Activated CD8-positive, alpha-beta T cell treated with anti-CD3 and anti-CD28 coated beads for 36 hours (primary cell): ENCODE measurements around the gene ERBB4. TPM values are rescaled to one million over a fixed set of nuclear protein-coding genes. Genes with fewer than 3 reads are reported as not detected.

Experiments used
- ATAC-seq: fragments of 200-7000 bp; cut with Tn5 transposase; one replicate; pipeline ENCODE4 v1.10.0; 2021; ENCODE audit warnings: mild to moderate bottlenecking, moderate library complexity
- CTCF ChIA-PET: fragments of 350-600 bp; sonication (Branson Sonifier 250); formaldehyde crosslinking; loops from one replicate; lab custom pipeline; 2021; ENCODE audit warnings: antibody characterized with exemption; lab: Charles Lee
- POLR2A ChIA-PET: fragments of 350-600 bp; sonication (Branson Sonifier 250); formaldehyde crosslinking; loops from one replicate; lab custom pipeline; 2021; ENCODE audit warnings: antibody characterized with exemption; lab: Charles Lee
- DNase-seq: peaks from one replicate; pipeline ENCODE4 v3.0.0-alpha.2; 2020
- H3K27ac Mint-ChIP-seq: one replicate; pipeline ENCODE4 v1.8.0; 2021; ENCODE audit warnings: mild to moderate bottlenecking, mixed read lengths
- H3K27me3 Mint-ChIP-seq: one replicate; pipeline ENCODE4 v1.8.0; 2021; ENCODE audit warnings: mixed read lengths
- H3K36me3 Mint-ChIP-seq: one replicate; pipeline ENCODE4 v1.8.0; 2021; ENCODE audit warnings: low read depth, mixed read lengths
- H3K4me1 Mint-ChIP-seq: one replicate; pipeline ENCODE4 v1.8.0; 2021; ENCODE audit warnings: low read depth, mixed read lengths
- H3K4me3 Mint-ChIP-seq: one replicate; pipeline ENCODE4 v1.8.0; 2021; ENCODE audit warnings: mild to moderate bottlenecking, moderate library complexity, mixed read lengths
- H3K9me3 Mint-ChIP-seq: one replicate; pipeline ENCODE4 v1.8.0; 2021; ENCODE audit warnings: mixed read lengths
- CTCF ChIP-seq: fragments of 200-600 bp; IDR thresholded peaks from one replicate; pipeline ENCODE4 v1.8.0; 2022; ENCODE audit warnings: antibody characterized with exemption, mild to moderate bottlenecking
- intact Hi-C: fragments of 100-400 bp; cut with micrococcal nuclease; formaldehyde crosslinking; loops from one replicate; pipeline ENCODE4 v1.10.0; 2022
- total RNA-seq, 2 experiments: library from RNA; stranded (reverse); gene quantifications; one replicate each; pipeline ENCODE4 v1.2.3, GENCODE V29; 2021

ERBB4 gene
- total RNA-seq, 2 experiments from 2014 or later, result not detected

- intact Hi-C loops, result no loop called here
Measured at GRCh38 chr2:211985393-211985792, 553.2 kb downstream of the ERBB4 start.

GRCh38 chr2:211982162-211982561 is 556.4 kb downstream of the ERBB4 start:
- no peaks in the 10 kb centered on the region for H3K9me3 Mint-ChIP-seq
- no peak overlapping the region for H3K4me3 Mint-ChIP-seq
- no peaks in the 10 kb centered on the region for H3K27me3 Mint-ChIP-seq
- intact Hi-C loops, result no loop called here
- TF ChIP-seq CTCF, result no peak
- POLR2A ChIA-PET, result no interaction called here
- CTCF ChIA-PET, result no interaction called here
- H3K27ac Mint-ChIP-seq, result no peak overlapping the region
- DNase-seq (no peak), ATAC-seq (no peak)
- no peaks in the 10 kb centered on the region for H3K4me1 Mint-ChIP-seq
- no peaks in the 10 kb centered on the region for H3K36me3 Mint-ChIP-seq

More at GRCh38 chr2:211985393-211985792, 553.2 kb downstream of the ERBB4 start:
- Mint-ChIP-seq H3K9me3 (no peaks in the 10 kb centered on the region), H3K27ac (no peak overlapping the region), H3K4me1 (no peaks in the 10 kb centered on the region), H3K36me3 (no peaks in the 10 kb centered on the region), H3K27me3 (no peaks in the 10 kb centered on the region), H3K4me3 (no peak overlapping the region)
- DNase-seq (no peak), ATAC-seq (no peak)
- CTCF ChIA-PET, result no interaction called here
- no peak for TF ChIP-seq CTCF
- POLR2A ChIA-PET, result no interaction called here

GRCh38 chr2:211981451-211981850 is 557.2 kb downstream of the ERBB4 start:
- Mint-ChIP-seq H3K4me3 (no peak overlapping the region), H3K27ac (no peak overlapping the region), H3K36me3 (no peaks in the 10 kb centered on the region), H3K9me3 (no peaks in the 10 kb centered on the region), H3K4me1 (no peaks in the 10 kb centered on the region), H3K27me3 (no peaks in the 10 kb centered on the region)
- DNase-seq, result no peak
- intact Hi-C loops, result no loop called here
- POLR2A ChIA-PET, result no interaction called here
- TF ChIP-seq CTCF, result no peak
- CTCF ChIA-PET, result no interaction called here
- ATAC-seq, result no peak

GRCh38 chr2:211976076-211976475 is 562.5 kb downstream of the ERBB4 start:
- no peak for TF ChIP-seq CTCF
- ATAC-seq, result no peak
- intact Hi-C loops, result no loop called here
- Mint-ChIP-seq H3K4me3 (no peak overlapping the region), H3K27ac (no peak overlapping the region), H3K27me3 (no peaks in the 10 kb centered on the region), H3K9me3 (peaks cover 4% of the 10 kb centered on the region), H3K36me3 (no peaks in the 10 kb centered on the region), H3K4me1 (no peaks in the 10 kb centered on the region)
- no peak for DNase-seq
- ChIA-PET CTCF (no interaction called here), POLR2A (no interaction called here)

- H3K4me3 Mint-ChIP-seq, result no peak overlapping the region
- no peaks in the 10 kb centered on the region for H3K9me3 Mint-ChIP-seq
- DNase-seq (no peak), ATAC-seq (no peak)
- intact Hi-C loops, result no loop called here
- H3K27me3 Mint-ChIP-seq, result no peaks in the 10 kb centered on the region
- H3K36me3 Mint-ChIP-seq, result no peaks in the 10 kb centered on the region
- TF ChIP-seq CTCF, result no peak
- H3K4me1 Mint-ChIP-seq, result no peaks in the 10 kb centered on the region
- no peak overlapping the region for H3K27ac Mint-ChIP-seq
- ChIA-PET POLR2A (no interaction called here), CTCF (no interaction called here)
Measured at GRCh38 chr2:211967234-211967633, 571.4 kb downstream of the ERBB4 start.
